OCI-LY3 (cell line): ENCODE measurements around the gene RAPGEF2.

Source experiments
- H2AFZ ChIP-seq: fragments of 200-600, 300-600 bp; shearing (Covaris generic); 2 replicates; pipeline ENCODE4 v1.6.0; 2014; ENCODE audit warnings: antibody characterized with exemption, low read depth, low read length
- H3K27ac ChIP-seq: fragments of 200-600, 300-600 bp; sonication (generic); 2 replicates; pipeline ENCODE4 v1.5.1; 2014; ENCODE audit warnings: mild to moderate bottlenecking, low read length, moderate library complexity, mixed read lengths
- H3K27me3 ChIP-seq: fragments of 200-600, 300-600 bp; sonication (generic); 2 replicates; pipeline ENCODE4 v1.6.1; 2014; ENCODE audit warnings: low read depth, low read length, mixed read lengths
- H3K36me3 ChIP-seq: fragments of 200-600, 300-600 bp; sonication (generic); replicated peaks from 2 replicates; pipeline ENCODE3; 2014; ENCODE audit warnings: low read depth, low read length, mixed read lengths
- H3K4me1 ChIP-seq: fragments of 300-600, 200-600 bp; sonication (generic); 2 replicates; pipeline ENCODE4 v1.6.1; 2014; ENCODE audit warnings: low read length, mixed read lengths
- H3K4me2 ChIP-seq: fragments of 200-600, 300-600 bp; sonication (generic); 2 replicates; pipeline ENCODE4 v1.6.1; 2014; ENCODE audit warnings: low read length, mixed read lengths
- H3K4me3 ChIP-seq: fragments of 300-600, 200-600 bp; sonication (generic); 2 replicates; pipeline ENCODE4 v1.5.1; 2014; ENCODE audit warnings: antibody characterized with exemption, mild to moderate bottlenecking, low read length, moderate library complexity
- H3K79me2 ChIP-seq: fragments of 300-600, 200-600 bp; shearing (Covaris generic); 2 replicates; pipeline ENCODE4 v1.6.1; 2014; ENCODE audit warnings: mild to moderate bottlenecking, low read length, mixed read lengths
- H3K9ac ChIP-seq: fragments of 300-600, 200-600 bp; shearing (Covaris generic); 2 replicates; pipeline ENCODE4 v1.6.0; 2014; ENCODE audit warnings: mild to moderate bottlenecking, low read length, moderate library complexity
- H3K9me3 ChIP-seq: fragments of 200-600, 300-600 bp; shearing (Covaris generic); 2 replicates; pipeline ENCODE4 v1.6.1; 2014; ENCODE audit warnings: low read length, mixed read lengths; ENCODE audit not compliant: insufficient read depth
- H4K20me1 ChIP-seq: fragments of 200-600, 300-600 bp; sonication (generic); 2 replicates; pipeline ENCODE4 v1.6.1; 2016; ENCODE audit warnings: low read length, mixed read lengths; ENCODE audit not compliant: insufficient read depth
- EZH2phosphoT487 ChIP-seq: fragments of 200-600 bp; shearing (Covaris generic); IDR thresholded peaks from 2 replicates; pipeline ENCODE4 v1.6.1; 2018; ENCODE audit warnings: antibody characterized with exemption, mixed run types, low read depth
- TF ChIP-seq, protein P1 (sequence below): fragments of 200-600, 300-600 bp; sonication (generic); IDR thresholded peaks from 2 replicates; pipeline ENCODE4 v1.5.1; 2014; ENCODE audit warnings: antibody characterized with exemption, low read length, low read depth

The RAPGEF2 gene

GRCh38 chr4:159382856-159383561 is 280.1 kb downstream of the RAPGEF2 start:
- H3K9ac ChIP-seq: no peak overlapping the region
- no peak overlapping the region for H3K4me3 ChIP-seq
- no peaks in the 10 kb centered on the region for H4K20me1 ChIP-seq
- H3K79me2 ChIP-seq: no peaks in the 10 kb centered on the region
- no peaks in the 10 kb centered on the region for H3K9me3 ChIP-seq
- no peaks in the 10 kb centered on the region for H3K36me3 ChIP-seq
- H3K27ac ChIP-seq: no peak overlapping the region
- H3K4me2 ChIP-seq: no peak overlapping the region
- no peaks in the 10 kb centered on the region for H3K4me1 ChIP-seq
- H3K27me3 ChIP-seq: no peaks in the 10 kb centered on the region
- H2AFZ ChIP-seq: no peak overlapping the region
- TF ChIP-seq EZH2phosphoT487: no peak
- TF ChIP-seq, protein P1, sequence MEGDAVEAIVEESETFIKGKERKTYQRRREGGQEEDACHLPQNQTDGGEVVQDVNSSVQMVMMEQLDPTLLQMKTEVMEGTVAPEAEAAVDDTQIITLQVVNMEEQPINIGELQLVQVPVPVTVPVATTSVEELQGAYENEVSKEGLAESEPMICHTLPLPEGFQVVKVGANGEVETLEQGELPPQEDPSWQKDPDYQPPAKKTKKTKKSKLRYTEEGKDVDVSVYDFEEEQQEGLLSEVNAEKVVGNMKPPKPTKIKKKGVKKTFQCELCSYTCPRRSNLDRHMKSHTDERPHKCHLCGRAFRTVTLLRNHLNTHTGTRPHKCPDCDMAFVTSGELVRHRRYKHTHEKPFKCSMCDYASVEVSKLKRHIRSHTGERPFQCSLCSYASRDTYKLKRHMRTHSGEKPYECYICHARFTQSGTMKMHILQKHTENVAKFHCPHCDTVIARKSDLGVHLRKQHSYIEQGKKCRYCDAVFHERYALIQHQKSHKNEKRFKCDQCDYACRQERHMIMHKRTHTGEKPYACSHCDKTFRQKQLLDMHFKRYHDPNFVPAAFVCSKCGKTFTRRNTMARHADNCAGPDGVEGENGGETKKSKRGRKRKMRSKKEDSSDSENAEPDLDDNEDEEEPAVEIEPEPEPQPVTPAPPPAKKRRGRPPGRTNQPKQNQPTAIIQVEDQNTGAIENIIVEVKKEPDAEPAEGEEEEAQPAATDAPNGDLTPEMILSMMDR: no peak

DNA sequence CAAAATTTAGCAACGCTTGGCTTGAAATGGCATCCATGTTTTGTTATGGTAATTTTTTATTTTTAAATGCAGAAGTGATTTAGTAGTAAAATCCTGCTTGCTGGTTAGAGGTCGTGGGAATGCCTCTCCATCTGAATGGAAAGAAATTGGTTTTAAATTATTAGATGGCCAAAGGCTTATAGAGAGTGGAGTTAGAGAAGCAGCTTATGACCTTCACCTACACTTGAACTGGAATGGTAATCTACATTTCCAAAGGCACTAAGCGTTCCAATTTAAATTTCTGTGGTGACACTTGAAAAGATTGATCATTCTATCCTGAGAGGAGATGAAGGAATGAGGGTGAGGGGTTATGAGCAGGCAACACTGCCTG is 280.7 kb downstream of the RAPGEF2 start:
- no peak for TF ChIP-seq EZH2phosphoT487
- TF ChIP-seq, protein P1: no peak

DNA sequence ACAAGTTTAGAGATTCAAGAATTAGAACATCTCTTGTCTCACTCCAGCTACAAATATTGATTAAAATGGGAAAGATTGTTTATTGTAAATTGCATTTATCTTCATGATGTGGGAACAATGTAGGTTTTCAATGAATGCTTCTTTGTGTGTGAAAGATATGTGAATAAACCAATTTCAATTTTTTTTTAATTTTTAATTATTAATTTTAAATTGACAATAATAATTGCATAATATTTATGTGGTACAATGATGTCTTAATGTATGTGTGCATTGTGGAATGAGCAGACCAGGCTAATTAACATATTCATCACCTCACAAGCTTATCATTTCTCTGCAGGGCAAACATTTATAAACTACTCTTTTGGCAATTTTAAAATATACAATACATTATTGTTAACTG is 281.1 kb downstream of the RAPGEF2 start:
- H3K9me3 ChIP-seq: no peaks in the 10 kb centered on the region
- no peak overlapping the region for H3K27ac ChIP-seq
- H3K4me2 ChIP-seq: no peak overlapping the region
- H3K4me3 ChIP-seq: no peak overlapping the region
- H3K36me3 ChIP-seq: no peaks in the 10 kb centered on the region
- H3K9ac ChIP-seq: no peak overlapping the region
- H4K20me1 ChIP-seq: no peaks in the 10 kb centered on the region
- no peak overlapping the region for H2AFZ ChIP-seq
- H3K27me3 ChIP-seq: no peaks in the 10 kb centered on the region
- H3K4me1 ChIP-seq: no peaks in the 10 kb centered on the region
- no peak for TF ChIP-seq EZH2phosphoT487
- TF ChIP-seq, protein P1: no peak
- H3K79me2 ChIP-seq: no peaks in the 10 kb centered on the region

More for the DNA sequence above, 280.7 kb downstream of the RAPGEF2 start:
- Histone ChIP-seq H3K9ac (no peak overlapping the region), H3K27me3 (no peaks in the 10 kb centered on the region), H3K79me2 (no peaks in the 10 kb centered on the region), H3K4me1 (no peaks in the 10 kb centered on the region), H3K4me2 (no peak overlapping the region), H3K9me3 (no peaks in the 10 kb centered on the region), H3K36me3 (no peaks in the 10 kb centered on the region), H4K20me1 (no peaks in the 10 kb centered on the region), H3K27ac (no peak overlapping the region), H2AFZ (no peak overlapping the region), H3K4me3 (no peak overlapping the region)

- H3K9me3 ChIP-seq: no peaks in the 10 kb centered on the region
- no peak overlapping the region for H3K4me2 ChIP-seq
- H3K27me3 ChIP-seq: no peaks in the 10 kb centered on the region
- H3K79me2 ChIP-seq: no peaks in the 10 kb centered on the region
- no peaks in the 10 kb centered on the region for H3K4me1 ChIP-seq
- H3K36me3 ChIP-seq: no peaks in the 10 kb centered on the region
- no peak overlapping the region for H3K9ac ChIP-seq
- TF ChIP-seq, protein P1: peak; percentile 34; the same call in 1 of the 2 replicates
- TF ChIP-seq EZH2phosphoT487: no peak
- H3K4me3 ChIP-seq: no peak overlapping the region
- no peak overlapping the region for H2AFZ ChIP-seq
- H4K20me1 ChIP-seq: no peaks in the 10 kb centered on the region
- H3K27ac ChIP-seq: no peak overlapping the region
Observed at GRCh38 chr4:159384632-159385031, 281.8 kb downstream of the RAPGEF2 start.
